Gastroesophageal sphincter (tissue), 4 donors: ENCODE data around the gene MLLT3. TPM values are rescaled to one million over a fixed set of nuclear protein-coding genes. Genes with fewer than 3 reads are reported as not detected.

Source experiments
- ATAC-seq: fragments of 150-250 bp; one replicate; pipeline ENCODE4 v1.9.1; 2016; ENCODE audit warnings: mild to moderate bottlenecking, moderate library complexity
- H3K27ac ChIP-seq, 4 donors: fragments of 200-600 bp; sonication (generic) in 3 of 4; 1 replicate in 3 of 4; 2 replicates in 1 of 4; pipeline ENCODE4 v1.5.1; 2016 to 2019
- H3K27me3 ChIP-seq: fragments of 200-600 bp; sonication (generic); one replicate; pipeline ENCODE4 v1.5.1; 2019
- H3K36me3 ChIP-seq, 2 donors: fragments of 200-600 bp; sonication (generic); one replicate each; pipeline ENCODE4 v1.5.1; 2019; ENCODE audit warnings: control low read depth in 1 of 2
- H3K4me1 ChIP-seq, 3 donors: fragments of 200-600 bp; sonication (generic); 1 replicate in 2 of 3; 2 replicates in 1 of 3; pipeline ENCODE4 v1.5.1; 2016 to 2019; ENCODE audit warnings: control low read depth in 2 of 3
- H3K4me3 ChIP-seq, 2 donors: fragments of 200-600 bp; sonication (generic); one replicate each; pipeline ENCODE4 v1.5.1; 2019; ENCODE audit warnings: mild to moderate bottlenecking in 1 of 2, moderate library complexity in 1 of 2
- H3K9me3 ChIP-seq, 3 donors: fragments of 200-600 bp; sonication (generic); one replicate each; pipeline ENCODE4 v1.5.1; 2017 to 2019; ENCODE audit warnings: control low read depth in 2 of 3
- EP300 ChIP-seq: sonication (generic); formaldehyde crosslinking; IDR thresholded peaks from one replicate; pipeline ENCODE4 v1.6.1; 2017; ENCODE audit warnings: antibody characterized with exemption, mild to moderate bottlenecking
- POLR2A ChIP-seq, 2 donors: fragments of 450-650 bp; IDR thresholded peaks; one replicate each; pipeline ENCODE4 v1.6.1; 2017; ENCODE audit warnings: antibody characterized with exemption in 2 of 2, mild to moderate bottlenecking in 2 of 2, moderate library complexity in 1 of 2
- POLR2AphosphoS5 ChIP-seq: sonication (generic); formaldehyde crosslinking; IDR thresholded peaks from one replicate; pipeline ENCODE4 v1.6.1; 2017; ENCODE audit warnings: antibody characterized with exemption
- WGBS, 2 donors: methylation state at CpG; one replicate each; pipeline ENCODE4 v1.1.5; 2018; ENCODE audit warnings: low coverage in 1 of 2; 5-methylcytosine and 5-hydroxymethylcytosine counted together
- total RNA-seq, 4 donors: library from RNA; depleted of rRNA; stranded (reverse); fragments of >200 nt; gene quantifications; one replicate each; pipeline ENCODE4 v1.1.0, GENCODE V29; 2016
- TF ChIP-seq, protein P1 (sequence below), 4 experiments: fragments of 200-600 bp in 2 of 4; fragments of 450-650 bp in 2 of 4; sonication (generic) in 1 of 4; IDR thresholded peaks; one replicate each; pipeline ENCODE4 v1.5.1; 2017 to 2019; ENCODE audit warnings: antibody characterized with exemption in 4 of 4, mild to moderate bottlenecking in 2 of 4, moderate library complexity in 2 of 4

The MLLT3 gene
- total RNA-seq, 4 donors from 2014 or later = 21.2 to 37.2 (median 29.6) TPM

- Histone ChIP-seq H3K9me3 (no peaks in the 10 kb centered on the region), H3K27ac (no peak overlapping the region), H3K4me3 (no peak overlapping the region), H3K4me1 (no peaks in the 10 kb centered on the region), H3K36me3 (no peaks in the 10 kb centered on the region), H3K27me3 (no peaks in the 10 kb centered on the region)
- WGBS, 2 donors = 78 to 90% methylated on average over 2 to 3 of the region's 3 CpGs
- ATAC-seq = no peak
- TF ChIP-seq EP300 (no peak), POLR2AphosphoS5 (no peak), POLR2A (IDR thresholded peaks at IDR 0.05) (no peak)
- TF ChIP-seq, protein P1, sequence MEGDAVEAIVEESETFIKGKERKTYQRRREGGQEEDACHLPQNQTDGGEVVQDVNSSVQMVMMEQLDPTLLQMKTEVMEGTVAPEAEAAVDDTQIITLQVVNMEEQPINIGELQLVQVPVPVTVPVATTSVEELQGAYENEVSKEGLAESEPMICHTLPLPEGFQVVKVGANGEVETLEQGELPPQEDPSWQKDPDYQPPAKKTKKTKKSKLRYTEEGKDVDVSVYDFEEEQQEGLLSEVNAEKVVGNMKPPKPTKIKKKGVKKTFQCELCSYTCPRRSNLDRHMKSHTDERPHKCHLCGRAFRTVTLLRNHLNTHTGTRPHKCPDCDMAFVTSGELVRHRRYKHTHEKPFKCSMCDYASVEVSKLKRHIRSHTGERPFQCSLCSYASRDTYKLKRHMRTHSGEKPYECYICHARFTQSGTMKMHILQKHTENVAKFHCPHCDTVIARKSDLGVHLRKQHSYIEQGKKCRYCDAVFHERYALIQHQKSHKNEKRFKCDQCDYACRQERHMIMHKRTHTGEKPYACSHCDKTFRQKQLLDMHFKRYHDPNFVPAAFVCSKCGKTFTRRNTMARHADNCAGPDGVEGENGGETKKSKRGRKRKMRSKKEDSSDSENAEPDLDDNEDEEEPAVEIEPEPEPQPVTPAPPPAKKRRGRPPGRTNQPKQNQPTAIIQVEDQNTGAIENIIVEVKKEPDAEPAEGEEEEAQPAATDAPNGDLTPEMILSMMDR (IDR thresholded peaks at IDR 0.05) = no peak
Measured at GRCh38 chr9:20582150-20582549, 40.1 kb downstream of the MLLT3 start.

- no peaks in the 10 kb centered on the region for H3K4me1 ChIP-seq
- WGBS, 2 donors = 48 to 70% methylated on average over 2 of the region's 2 CpGs
- H3K27me3 ChIP-seq = no peaks in the 10 kb centered on the region
- peaks cover 0 to 6% (median 2%) of the 10 kb centered on the region in 3 donors for H3K9me3 ChIP-seq
- H3K36me3 ChIP-seq = no peaks in the 10 kb centered on the region
- TF ChIP-seq POLR2A (IDR thresholded peaks at IDR 0.05) (no peak), POLR2AphosphoS5 (no peak), EP300 (no peak)
- TF ChIP-seq, protein P1 (IDR thresholded peaks at IDR 0.05) = no peak
- H3K27ac ChIP-seq = no peak overlapping the region
- no peak overlapping the region for H3K4me3 ChIP-seq
- no peak for ATAC-seq
Measured at GRCh38 chr9:20580673-20581072, 41.6 kb downstream of the MLLT3 start.

- ATAC-seq = no peak
- H3K9me3 ChIP-seq = peaks cover 0 to 12% (median 2%) of the 10 kb centered on the region in 3 donors
- no peaks in the 10 kb centered on the region for H3K27me3 ChIP-seq
- no peaks in the 10 kb centered on the region for H3K36me3 ChIP-seq
- no peak overlapping the region for H3K4me3 ChIP-seq
- TF ChIP-seq POLR2A (IDR thresholded peaks at IDR 0.05) = no peak
- no peak for TF ChIP-seq EP300
- no peak for TF ChIP-seq POLR2AphosphoS5
- TF ChIP-seq, protein P1 (IDR thresholded peaks at IDR 0.05) = no peak
- WGBS, 2 donors = 84 to 100% methylated on average over 2 of the region's 2 CpGs
- H3K4me1 ChIP-seq = no peaks in the 10 kb centered on the region
- no peak overlapping the region for H3K27ac ChIP-seq
Measured at GRCh38 chr9:20579524-20580314, 42.6 kb downstream of the MLLT3 start.

DNA sequence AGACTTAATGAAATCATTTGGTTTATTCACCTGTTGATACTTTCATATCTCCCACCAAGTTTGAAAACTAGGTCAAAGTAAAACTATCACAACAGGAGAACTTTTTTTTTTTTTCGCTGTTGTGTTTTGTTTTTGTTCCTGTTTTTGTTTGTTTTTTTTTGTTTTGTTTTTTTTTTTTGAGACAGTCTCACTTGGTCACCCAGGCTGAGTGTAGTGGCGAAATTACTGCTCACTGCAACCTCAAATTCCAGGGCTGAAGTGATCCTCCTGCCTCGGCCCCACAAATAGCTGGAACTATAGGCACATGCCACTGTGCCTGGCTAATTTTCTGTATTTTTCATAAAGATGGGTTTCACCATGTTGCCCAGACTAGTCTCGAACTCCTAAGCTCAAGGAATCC, 49.3 kb downstream of the MLLT3 start:
- H3K9me3 ChIP-seq = peaks cover 0 to 12% (median 2%) of the 10 kb centered on the region in 3 donors
- no peak for TF ChIP-seq POLR2A (IDR thresholded peaks at IDR 0.05)
- TF ChIP-seq EP300 = no peak
- TF ChIP-seq, protein P1 (IDR thresholded peaks at IDR 0.05) = no peak
- TF ChIP-seq POLR2AphosphoS5 = no peak
- no peaks in the 10 kb centered on the region for H3K27me3 ChIP-seq
- WGBS, 2 donors = 90 to 100% methylated on average over 4 of the region's 4 CpGs
- peaks cover 3 to 34% (median 13%) of the 10 kb centered on the region in 3 donors for H3K4me1 ChIP-seq
- H3K36me3 ChIP-seq = no peaks in the 10 kb centered on the region
- H3K27ac ChIP-seq = no peak overlapping the region
- no peak overlapping the region for H3K4me3 ChIP-seq
- no peak for ATAC-seq

- H3K36me3 ChIP-seq = no peaks in the 10 kb centered on the region
- peak; percentile 57 for ATAC-seq
- H3K27me3 ChIP-seq = no peaks in the 10 kb centered on the region
- TF ChIP-seq, protein P1 (IDR thresholded peaks at IDR 0.05) = no peak
- peak; percentile 35 for TF ChIP-seq POLR2AphosphoS5
- peaks cover 3 to 43% (median 13%) of the 10 kb centered on the region in 3 donors for H3K4me1 ChIP-seq
- H3K9me3 ChIP-seq = peaks cover 0 to 7% (median under 1%) of the 10 kb centered on the region in 3 donors
- WGBS, 2 donors = 11 to 33% methylated on average over 1 of the region's 1 CpG
- no peak overlapping the region for H3K4me3 ChIP-seq
- peak overlapping the region in 1 of 4 donors; percentile 13 for H3K27ac ChIP-seq
Measured at GRCh38 chr9:20570756-20571155, 51.5 kb downstream of the MLLT3 start.
